ENCODE data around the gene EFEMP1. TPM values are rescaled to one million over a fixed set of nuclear protein-coding genes. Genes with fewer than 3 reads are reported as not detected.

Gene EFEMP1, protein sequence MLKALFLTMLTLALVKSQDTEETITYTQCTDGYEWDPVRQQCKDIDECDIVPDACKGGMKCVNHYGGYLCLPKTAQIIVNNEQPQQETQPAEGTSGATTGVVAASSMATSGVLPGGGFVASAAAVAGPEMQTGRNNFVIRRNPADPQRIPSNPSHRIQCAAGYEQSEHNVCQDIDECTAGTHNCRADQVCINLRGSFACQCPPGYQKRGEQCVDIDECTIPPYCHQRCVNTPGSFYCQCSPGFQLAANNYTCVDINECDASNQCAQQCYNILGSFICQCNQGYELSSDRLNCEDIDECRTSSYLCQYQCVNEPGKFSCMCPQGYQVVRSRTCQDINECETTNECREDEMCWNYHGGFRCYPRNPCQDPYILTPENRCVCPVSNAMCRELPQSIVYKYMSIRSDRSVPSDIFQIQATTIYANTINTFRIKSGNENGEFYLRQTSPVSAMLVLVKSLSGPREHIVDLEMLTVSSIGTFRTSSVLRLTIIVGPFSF
- polyA plus RNA-seq: 38.0 TPM
- long read RNA-seq, donor 1, partial matches to known transcripts: 0 of 5 reads
- long read RNA-seq, donor 1, other reads (novel, unspliced or antisense): 0 of 5 reads
- long read RNA-seq, donor 2, transcript EFEMP1-202 (11 exons, 3,024 nt): major isoform, 5 of 10 reads
- long read RNA-seq, donor 2, partial matches to known transcripts: 0 of 10 reads
- long read RNA-seq, donor 2, other reads (novel, unspliced or antisense): 0 of 10 reads
- long read RNA-seq, donor 3: 0 reads
- long read RNA-seq, donor 4: 0 reads
- long read RNA-seq, donor 5, partial matches to known transcripts: 0 of 5 reads
- long read RNA-seq, donor 5, other reads (novel, unspliced or antisense): 0 of 5 reads
- long read RNA-seq, donor 6, transcript EFEMP1-202 (11 exons, 3,024 nt): major isoform, 7 of 11 reads
- long read RNA-seq, donor 6, partial matches to known transcripts: 0 of 11 reads
- long read RNA-seq, donor 6, other reads (novel, unspliced or antisense): 0 of 11 reads
- long read RNA-seq, donor 7, partial matches to known transcripts: 0 of 3 reads
- long read RNA-seq, donor 7, other reads (novel, unspliced or antisense): 0 of 3 reads
- long read RNA-seq, donor 8, transcript EFEMP1-202 (11 exons, 3,024 nt): major isoform, 7 of 17 reads
- long read RNA-seq, donor 8, partial matches to known transcripts: 7 of 17 reads
- long read RNA-seq, donor 8, other reads (novel, unspliced or antisense): 0 of 17 reads
- long read RNA-seq, donor 9, transcript EFEMP1-202 (11 exons, 3,024 nt): major isoform, 6 of 14 reads
- long read RNA-seq, donor 9, partial matches to known transcripts: 5 of 14 reads
- long read RNA-seq, donor 9, other reads (novel, unspliced or antisense): 0 of 14 reads
- long read RNA-seq, donor 10, transcript EFEMP1-202 (11 exons, 3,024 nt): major isoform, 6 of 7 reads
- long read RNA-seq, donor 10, partial matches to known transcripts: 0 of 7 reads
- long read RNA-seq, donor 10, other reads (novel, unspliced or antisense): 0 of 7 reads
- long read RNA-seq, donor 11, partial matches to known transcripts: 0 of 6 reads
- long read RNA-seq, donor 11, other reads (novel, unspliced or antisense): 0 of 6 reads

GRCh38 chr2:55923091-55923981 lies at the start of gene EFEMP1:
Gene EFEMP1, minus strand, starts transcription at chr2:55923782. Its CDS starts 1,342 bp downstream, at chr2:55922440.
- peak within 1 kb of the TSS; percentile 50 for H3K4me3 ChIP-seq (ENCODE audit: low read length)
- no peaks in the 10 kb centered on the region for H3K9me3 ChIP-seq (ENCODE audit: control insufficient read depth, low read depth, low read length)
- no peak within 1 kb of the TSS for H3K27ac ChIP-seq (ENCODE audit: low read length)
- DNase-seq: peak; percentile 8 to 55
- H3K36me3 ChIP-seq (ENCODE audit: control insufficient read depth, insufficient read depth, low read length): no peaks in the 10 kb centered on the region
- H3K4me1 ChIP-seq (ENCODE audit: control insufficient read depth, insufficient read depth, low read length): peaks cover 4% of the 10 kb centered on the region
- no CpG with 5 or more reads among the region's 70 CpGs for WGBS (ENCODE audit: insufficient coverage, low lambda C conversion rate)
- H3K27me3 ChIP-seq (ENCODE audit: control insufficient read depth, insufficient read depth, low read length): peaks cover 45% of the 10 kb centered on the region

- no peak overlapping the region for H3K27ac ChIP-seq (ENCODE audit: low read length)
- H3K36me3 ChIP-seq (ENCODE audit: control insufficient read depth, insufficient read depth, low read length): no peaks in the 10 kb centered on the region
- no peaks in the 10 kb centered on the region for H3K9me3 ChIP-seq (ENCODE audit: control insufficient read depth, low read depth, low read length)
- no peak overlapping the region for H3K4me3 ChIP-seq (ENCODE audit: low read length)
- no CpG with 5 or more reads among the region's 2 CpGs for WGBS (ENCODE audit: insufficient coverage, low lambda C conversion rate)
- no peak for DNase-seq
- no peaks in the 10 kb centered on the region for H3K4me1 ChIP-seq (ENCODE audit: control insufficient read depth, insufficient read depth, low read length)
- no peaks in the 10 kb centered on the region for H3K27me3 ChIP-seq (ENCODE audit: control insufficient read depth, insufficient read depth, low read length)
Observed at GRCh38 chr2:55970500-55970899, 46.9 kb upstream of the EFEMP1 start.

- no peak for DNase-seq
- H3K27ac ChIP-seq (ENCODE audit: low read length): no peak overlapping the region
- H3K4me1 ChIP-seq (ENCODE audit: control insufficient read depth, insufficient read depth, low read length): no peaks in the 10 kb centered on the region
- no peak overlapping the region for H3K4me3 ChIP-seq (ENCODE audit: low read length)
- WGBS (ENCODE audit: insufficient coverage, low lambda C conversion rate): no CpG with 5 or more reads among the region's 1 CpG
- no peaks in the 10 kb centered on the region for H3K27me3 ChIP-seq (ENCODE audit: control insufficient read depth, insufficient read depth, low read length)
- no peaks in the 10 kb centered on the region for H3K36me3 ChIP-seq (ENCODE audit: control insufficient read depth, insufficient read depth, low read length)
- H3K9me3 ChIP-seq (ENCODE audit: control insufficient read depth, low read depth, low read length): no peaks in the 10 kb centered on the region
Observed at GRCh38 chr2:55968941-55969340, 45.4 kb upstream of the EFEMP1 start.

- no peaks in the 10 kb centered on the region for H3K36me3 ChIP-seq (ENCODE audit: control insufficient read depth, insufficient read depth, low read length)
- H3K4me1 ChIP-seq (ENCODE audit: control insufficient read depth, insufficient read depth, low read length): no peaks in the 10 kb centered on the region
- no peak overlapping the region for H3K4me3 ChIP-seq (ENCODE audit: low read length)
- no peak overlapping the region for H3K27ac ChIP-seq (ENCODE audit: low read length)
- no peaks in the 10 kb centered on the region for H3K9me3 ChIP-seq (ENCODE audit: control insufficient read depth, low read depth, low read length)
- DNase-seq: no peak
- 79% methylated on average over 2 of the region's 6 CpGs for WGBS (ENCODE audit: insufficient coverage, low lambda C conversion rate)
- no peaks in the 10 kb centered on the region for H3K27me3 ChIP-seq (ENCODE audit: control insufficient read depth, insufficient read depth, low read length)
Observed at GRCh38 chr2:55966401-55967118, 43.0 kb upstream of the EFEMP1 start.

GRCh38 chr2:55965966-55966365 lies 42.4 kb upstream of the EFEMP1 start:
- Histone ChIP-seq H3K36me3 (ENCODE audit: control insufficient read depth, insufficient read depth, low read length) (no peaks in the 10 kb centered on the region), H3K4me1 (ENCODE audit: control insufficient read depth, insufficient read depth, low read length) (no peaks in the 10 kb centered on the region), H3K27me3 (ENCODE audit: control insufficient read depth, insufficient read depth, low read length) (no peaks in the 10 kb centered on the region), H3K4me3 (ENCODE audit: low read length) (no peak overlapping the region), H3K27ac (ENCODE audit: low read length) (no peak overlapping the region), H3K9me3 (ENCODE audit: control insufficient read depth, low read depth, low read length) (no peaks in the 10 kb centered on the region)
- WGBS (ENCODE audit: insufficient coverage, low lambda C conversion rate): 20% methylated on average over 1 of the region's 3 CpGs
- DNase-seq: peak in 1 of 2 donors; percentile 1

GRCh38 chr2:55965276-55965675 lies 41.7 kb upstream of the EFEMP1 start:
- H3K9me3 ChIP-seq (ENCODE audit: control insufficient read depth, low read depth, low read length): no peaks in the 10 kb centered on the region
- no peaks in the 10 kb centered on the region for H3K27me3 ChIP-seq (ENCODE audit: control insufficient read depth, insufficient read depth, low read length)
- no peak overlapping the region for H3K27ac ChIP-seq (ENCODE audit: low read length)
- no peak overlapping the region for H3K4me3 ChIP-seq (ENCODE audit: low read length)
- WGBS (ENCODE audit: insufficient coverage, low lambda C conversion rate): no CpG with 5 or more reads among the region's 2 CpGs
- no peaks in the 10 kb centered on the region for H3K4me1 ChIP-seq (ENCODE audit: control insufficient read depth, insufficient read depth, low read length)
- H3K36me3 ChIP-seq (ENCODE audit: control insufficient read depth, insufficient read depth, low read length): no peaks in the 10 kb centered on the region
- no peak for DNase-seq

- H3K36me3 ChIP-seq (ENCODE audit: control insufficient read depth, insufficient read depth, low read length): no peaks in the 10 kb centered on the region
- no peaks in the 10 kb centered on the region for H3K27me3 ChIP-seq (ENCODE audit: control insufficient read depth, insufficient read depth, low read length)
Observed at GRCh38 chr2:55962915-55963314, 39.3 kb upstream of the EFEMP1 start.

DNA sequence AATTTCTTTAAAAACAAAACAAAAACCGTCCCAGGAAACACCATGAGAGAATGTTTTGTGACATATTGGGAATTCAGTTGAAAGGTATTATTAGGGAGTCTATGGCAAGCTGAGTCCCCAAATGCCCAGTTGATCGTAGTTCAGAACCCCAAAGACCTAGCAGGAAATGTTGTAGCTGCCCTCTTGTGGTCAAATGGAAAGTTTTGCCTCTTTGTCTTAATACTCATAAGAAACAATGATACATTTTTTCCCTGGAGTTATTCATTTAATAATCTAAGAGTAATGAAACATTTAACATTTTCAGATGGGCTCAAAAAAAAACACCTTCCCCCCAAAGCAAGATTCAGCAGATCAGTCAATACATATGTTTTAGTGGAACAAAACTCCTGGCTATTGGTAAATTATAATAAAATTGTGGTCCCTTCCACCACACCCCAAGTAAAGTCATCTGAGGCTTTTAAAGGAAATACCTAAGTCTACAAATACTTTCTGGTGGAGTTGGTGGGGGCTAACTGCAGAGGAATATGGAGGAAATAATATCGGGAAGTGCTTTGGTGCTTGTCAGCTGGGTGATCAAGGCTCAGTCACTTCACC lies 37.8 kb upstream of the EFEMP1 start:
- Histone ChIP-seq H3K36me3 (ENCODE audit: control insufficient read depth, insufficient read depth, low read length) (no peaks in the 10 kb centered on the region), H3K4me1 (ENCODE audit: control insufficient read depth, insufficient read depth, low read length) (no peaks in the 10 kb centered on the region), H3K4me3 (ENCODE audit: low read length) (no peak overlapping the region), H3K27me3 (ENCODE audit: control insufficient read depth, insufficient read depth, low read length) (no peaks in the 10 kb centered on the region), H3K27ac (ENCODE audit: low read length) (no peak overlapping the region), H3K9me3 (ENCODE audit: control insufficient read depth, low read depth, low read length) (no peaks in the 10 kb centered on the region)
- DNase-seq: peak; percentile 19 to 21
- 0% methylated on average over 1 of the region's 3 CpGs for WGBS (ENCODE audit: insufficient coverage, low lambda C conversion rate)

More at GRCh38 chr2:55962915-55963314, 39.3 kb upstream of the EFEMP1 start:
- H3K4me3 ChIP-seq (ENCODE audit: low read length): no peak overlapping the region
- WGBS (ENCODE audit: insufficient coverage, low lambda C conversion rate): 100% methylated on average over 1 of the region's 3 CpGs
- H3K9me3 ChIP-seq (ENCODE audit: control insufficient read depth, low read depth, low read length): no peaks in the 10 kb centered on the region
- no peaks in the 10 kb centered on the region for H3K4me1 ChIP-seq (ENCODE audit: control insufficient read depth, insufficient read depth, low read length)
- no peak overlapping the region for H3K27ac ChIP-seq (ENCODE audit: low read length)
- DNase-seq: no peak

Data from large intestine (tissue), 12 donors.